Smooth muscle cell (in vitro differentiated cells): ENCODE data around the gene SUGP2. TPM values are rescaled to one million over a fixed set of nuclear protein-coding genes. Genes with fewer than 3 reads are reported as not detected.

Source experiments
- DNase-seq: peaks from one replicate; lab custom pipeline; 2025; ENCODE audit not compliant: unreplicated experiment; lab: John Stamatoyannopoulos, UW
- H2AFZ ChIP-seq: fragments of 200-600 bp; sonication (generic); 2 replicates; pipeline ENCODE4 v1.6.0; 2016; ENCODE audit warnings: antibody characterized with exemption, low read depth, mild to moderate bottlenecking
- H3F3A ChIP-seq: fragments of 200-600 bp; sonication (generic); 2 replicates; pipeline ENCODE4 v1.6.0; 2017; ENCODE audit warnings: antibody characterized with exemption, low read depth
- H3K27ac ChIP-seq: fragments of 200-600 bp; sonication (generic); 2 replicates; pipeline ENCODE4 v1.5.1; 2016; ENCODE audit warnings: low read depth, mild to moderate bottlenecking
- H3K27me3 ChIP-seq: fragments of 200-600 bp; sonication (generic); 2 replicates; pipeline ENCODE4 v1.6.1; 2016; ENCODE audit warnings: low read depth, mild to moderate bottlenecking
- H3K36me3 ChIP-seq: fragments of 200-600 bp; sonication (generic); 2 replicates; pipeline ENCODE4 v1.5.1; 2016; ENCODE audit warnings: low read depth
- H3K4me1 ChIP-seq: fragments of 200-600 bp; sonication (generic); 2 replicates; pipeline ENCODE4 v1.5.1; 2016; ENCODE audit warnings: low read depth
- H3K4me2 ChIP-seq: fragments of 200-600 bp; sonication (generic); 2 replicates; pipeline ENCODE4 v1.6.0; 2016; ENCODE audit warnings: mild to moderate bottlenecking
- H3K4me3 ChIP-seq: fragments of 200-600 bp; sonication (generic); 2 replicates; pipeline ENCODE4 v1.5.1; 2016; ENCODE audit warnings: mild to moderate bottlenecking
- H3K79me2 ChIP-seq: fragments of 200-600 bp; sonication (generic); 2 replicates; pipeline ENCODE4 v1.6.0; 2016; ENCODE audit warnings: low read depth, mild to moderate bottlenecking
- H3K9ac ChIP-seq: fragments of 200-600 bp; sonication (generic); 2 replicates; pipeline ENCODE4 v1.6.0; 2016; ENCODE audit warnings: low read depth
- H3K9me3 ChIP-seq: fragments of 200-600 bp; sonication (generic); replicated peaks from 2 replicates; pipeline ENCODE4 v1.5.1; 2016; ENCODE audit warnings: low read depth
- H4K20me1 ChIP-seq: fragments of 200-600 bp; sonication (generic); 2 replicates; pipeline ENCODE4 v1.6.0; 2016; ENCODE audit warnings: low read depth
- CTCF ChIP-seq: fragments of 200-600 bp; sonication (generic); IDR thresholded peaks from 2 replicates; pipeline ENCODE4 v1.5.1; 2017; ENCODE audit warnings: borderline replicate concordance, mild to moderate bottlenecking, antibody characterized with exemption; ENCODE audit not compliant: insufficient read depth, poor library complexity, severe bottlenecking
- WGBS: methylation state at CpG from one replicate; pipeline ENCODE4 v1.1.7; 2016; ENCODE audit warnings: low lambda C conversion rate; 5-methylcytosine and 5-hydroxymethylcytosine counted together
- polyA plus RNA-seq: library from polyadenylated mRNA; unstranded; fragments of >200 nt; fragmentation: Nextera tagmentation; extraction: Ambion mirVana; gene quantifications from 2 replicates; pipeline ENCODE4 v1.2.1, GENCODE V29; 2016
- total RNA-seq: library from RNA; depleted of rRNA; stranded (reverse); fragments of >200 nt; gene quantifications from 2 replicates; pipeline ENCODE4 v1.2.3, GENCODE V29; 2014

Gene SUGP2
- total and polyA plus RNA-seq, 2 experiments from 2014 or later: 42.2 to 47.6 TPM

DNA sequence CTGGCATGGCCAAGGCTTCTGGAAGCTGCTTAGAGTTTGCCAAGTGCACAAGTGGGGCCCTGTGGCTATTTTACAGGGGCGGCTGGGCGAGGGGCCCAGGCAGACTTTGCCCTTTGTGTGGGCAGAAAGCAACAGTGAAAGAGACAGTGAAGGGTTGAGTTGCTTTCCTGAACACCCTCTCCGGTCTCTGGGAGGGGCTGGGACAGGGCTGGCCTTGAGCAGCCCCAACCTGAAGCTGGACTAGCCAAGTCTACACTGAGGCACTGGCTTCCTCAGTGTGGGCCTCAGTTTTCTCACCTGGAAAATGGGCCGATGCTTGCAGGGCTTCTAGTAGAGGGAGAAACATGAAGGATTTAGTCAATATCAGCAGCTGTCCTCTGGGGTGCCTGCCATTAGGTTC is 89.9 kb downstream of the SUGP2 start:
- Histone ChIP-seq H3K27ac (no peak overlapping the region), H3K9ac (no peak overlapping the region), H3K9me3 (no peaks in the 10 kb centered on the region), H3K4me2 (no peak overlapping the region), H3K27me3 (no peaks in the 10 kb centered on the region), H2AFZ (no peak overlapping the region), H3K4me1 (peaks cover 6% of the 10 kb centered on the region), H4K20me1 (peaks cover 14% of the 10 kb centered on the region), H3K79me2 (peaks cover 20% of the 10 kb centered on the region), H3K36me3 (no peaks in the 10 kb centered on the region), H3K4me3 (no peak overlapping the region), H3F3A (no peaks in the 10 kb centered on the region)
- DNase-seq: no peak
- TF ChIP-seq CTCF: no peak
- WGBS: 98% methylated on average over 4 of the region's 4 CpGs

GRCh38 chr19:18942692-18943091 is 90.6 kb downstream of the SUGP2 start:
- no peak for TF ChIP-seq CTCF
- no peaks in the 10 kb centered on the region for H3K9me3 ChIP-seq
- H3F3A ChIP-seq: no peaks in the 10 kb centered on the region
- H3K4me1 ChIP-seq: peaks cover 6% of the 10 kb centered on the region
- no peak overlapping the region for H3K9ac ChIP-seq
- no peak overlapping the region for H3K4me3 ChIP-seq
- DNase-seq: no peak
- H3K79me2 ChIP-seq: peaks cover 20% of the 10 kb centered on the region
- H4K20me1 ChIP-seq: peaks cover 14% of the 10 kb centered on the region
- H3K36me3 ChIP-seq: no peaks in the 10 kb centered on the region
- no peak overlapping the region for H3K27ac ChIP-seq
- 87% methylated on average over 6 of the region's 6 CpGs for WGBS
- no peak overlapping the region for H3K4me2 ChIP-seq
- H3K27me3 ChIP-seq: no peaks in the 10 kb centered on the region
- H2AFZ ChIP-seq: no peak overlapping the region

- peaks cover 20% of the 10 kb centered on the region for H3K79me2 ChIP-seq
- H3K9me3 ChIP-seq: no peaks in the 10 kb centered on the region
- no peak overlapping the region for H2AFZ ChIP-seq
- DNase-seq: no peak
- H3K9ac ChIP-seq: no peak overlapping the region
- no peak for TF ChIP-seq CTCF
- no peaks in the 10 kb centered on the region for H3F3A ChIP-seq
- peak overlapping the region; percentile 54 for H3K4me2 ChIP-seq
- H3K36me3 ChIP-seq: no peaks in the 10 kb centered on the region
- H4K20me1 ChIP-seq: peaks cover 14% of the 10 kb centered on the region
- 69% methylated on average over 18 of the region's 18 CpGs for WGBS
- no peak overlapping the region for H3K4me3 ChIP-seq
- no peak overlapping the region for H3K27ac ChIP-seq
- H3K4me1 ChIP-seq: peaks cover 6% of the 10 kb centered on the region
- H3K27me3 ChIP-seq: no peaks in the 10 kb centered on the region
Observed at GRCh38 chr19:18941628-18942354, 91.5 kb downstream of the SUGP2 start.

Other genes with a start within 250 kb of the SUGP2 start
- gene COMP, start 242.2 kb downstream of the SUGP2 start, total RNA-seq: 196 and 236 TPM in 2 replicates
- gene COMP, start 242.2 kb downstream of the SUGP2 start, polyA plus RNA-seq: 627 and 901 TPM in 2 replicates
- gene UPF1, start 201.6 kb downstream of the SUGP2 start, total RNA-seq: 16.2 and 37.8 TPM in 2 replicates
- gene UPF1, start 201.6 kb downstream of the SUGP2 start, polyA plus RNA-seq: 25.4 and 30.3 TPM in 2 replicates
- gene CERS1, start 137.4 kb downstream of the SUGP2 start, total RNA-seq: 0.81 and 2.4 TPM in 2 replicates
- 4.2 TPM in 2 replicates for gene CERS1, start 137.4 kb downstream of the SUGP2 start, polyA plus RNA-seq
- 187 and 236 TPM in 2 replicates for gene COPE, start 114.1 kb downstream of the SUGP2 start, total RNA-seq
- gene COPE, start 114.1 kb downstream of the SUGP2 start, polyA plus RNA-seq: 452 and 497 TPM in 2 replicates
- gene DDX49, start 113.8 kb downstream of the SUGP2 start, total RNA-seq: 36.1 and 55.3 TPM in 2 replicates
- 39.6 and 57.9 TPM in 2 replicates for gene DDX49, start 113.8 kb downstream of the SUGP2 start, polyA plus RNA-seq
- gene HOMER3, start 92.3 kb downstream of the SUGP2 start, total RNA-seq: 37.4 and 40.0 TPM in 2 replicates
- gene HOMER3, start 92.3 kb downstream of the SUGP2 start, polyA plus RNA-seq: 85.1 and 88.1 TPM in 2 replicates
- gene ARMC6, start 86 bp upstream of the SUGP2 start, total RNA-seq: 14.6 and 27.1 TPM in 2 replicates
- 13.8 and 17.8 TPM in 2 replicates for gene ARMC6, start 86 bp upstream of the SUGP2 start, polyA plus RNA-seq
- gene SLC25A42, start 30.5 kb upstream of the SUGP2 start, total RNA-seq: 8.1 and 11.8 TPM in 2 replicates
- 14.4 and 18.9 TPM in 2 replicates for gene SLC25A42, start 30.5 kb upstream of the SUGP2 start, polyA plus RNA-seq
- gene TMEM161A, start 105.0 kb upstream of the SUGP2 start, total RNA-seq: 20.3 and 30.3 TPM in 2 replicates
- 40.6 and 47.8 TPM in 2 replicates for gene TMEM161A, start 105.0 kb upstream of the SUGP2 start, polyA plus RNA-seq
- 0.40 TPM in 1 of 2 replicates, not detected in the other for gene MEF2B, start 136.7 kb upstream of the SUGP2 start, total RNA-seq
- gene MEF2B, start 136.7 kb upstream of the SUGP2 start, polyA plus RNA-seq: 2.9 and 4.4 TPM in 2 replicates
- 6.6 and 10.0 TPM in 2 replicates for gene BORCS8, start 158.6 kb upstream of the SUGP2 start, total RNA-seq
- gene BORCS8, start 158.6 kb upstream of the SUGP2 start, polyA plus RNA-seq: 15.7 and 25.9 TPM in 2 replicates
- 47.5 and 59.6 TPM in 2 replicates for gene RFXANK, start 158.7 kb upstream of the SUGP2 start, total RNA-seq
- 93.5 and 94.8 TPM in 2 replicates for gene RFXANK, start 158.7 kb upstream of the SUGP2 start, polyA plus RNA-seq
- 3.2 and 6.9 TPM in 2 replicates for gene NR2C2AP, start 169.9 kb upstream of the SUGP2 start, total RNA-seq
- gene NR2C2AP, start 169.9 kb upstream of the SUGP2 start, polyA plus RNA-seq: 10.5 and 14.5 TPM in 2 replicates
- 0.09 TPM in 1 of 2 replicates, not detected in the other for gene NCAN, start 178.4 kb upstream of the SUGP2 start, total RNA-seq
- gene NCAN, start 178.4 kb upstream of the SUGP2 start, polyA plus RNA-seq: not detected in 2 replicates
- 1.0 and 3.4 TPM in 2 replicates for gene TM6SF2, start 239.8 kb upstream of the SUGP2 start, total RNA-seq
- 7.9 and 9.4 TPM in 2 replicates for gene TM6SF2, start 239.8 kb upstream of the SUGP2 start, polyA plus RNA-seq